Common myeloid progenitor, CD34-positive (primary cell): ENCODE data around the gene ALDH3B2.

Source experiments
- CTCF ChIA-PET: fragments of 350-600 bp; sonication (Branson Sonifier 250); formaldehyde crosslinking; loops from one replicate; lab custom pipeline; 2021; ENCODE audit warnings: antibody characterized with exemption; lab: Charles Lee
- POLR2A ChIA-PET: fragments of 350-600 bp; sonication (Branson Sonifier 250); formaldehyde crosslinking; loops from one replicate; lab custom pipeline; 2021; ENCODE audit warnings: antibody characterized with exemption; lab: Charles Lee
- DNase-seq, 3 donors: peaks; one replicate each; pipeline versions ENCODE4 v3.0.0 to v3.0.0-alpha.2; 2013
- H3K27ac ChIP-seq, 2 experiments: 1 replicate in 1 of 2; 2 replicates in 1 of 2; pipeline ENCODE4 v1.7.0; 2013; ENCODE audit warnings: inconsistent platforms in 2 of 2, low read length in 2 of 2, mild to moderate bottlenecking in 2 of 2, low read depth in 1 of 2, moderate library complexity in 1 of 2; ENCODE audit not compliant: severe bottlenecking in 2 of 2, insufficient read depth in 1 of 2, poor library complexity in 1 of 2
- H3K27me3 ChIP-seq, 5 experiments: replicated peaks in 2 of 5; 1 replicate in 3 of 5; 2 replicates in 2 of 5; pipeline versions ENCODE4 v1.6.1 to v1.7.0; 2013; ENCODE audit warnings: low read length in 4 of 5, mild to moderate bottlenecking in 2 of 5, moderate library complexity in 2 of 5, inconsistent platforms in 1 of 5; ENCODE audit not compliant: insufficient read depth in 5 of 5, control insufficient read depth in 4 of 5
- H3K36me3 ChIP-seq, 4 experiments: 1 replicate in 2 of 4; 2 replicates in 2 of 4; pipeline versions ENCODE4 v1.6.1 to v1.7.0; 2013; ENCODE audit warnings: low read length in 3 of 4, control low read depth in 1 of 4, mild to moderate bottlenecking in 1 of 4; ENCODE audit not compliant: control insufficient read depth in 4 of 4, insufficient read depth in 4 of 4
- H3K4me1 ChIP-seq, 4 experiments: 1 replicate in 3 of 4; 2 replicates in 1 of 4; pipeline versions ENCODE4 v1.6.1 to v1.7.1; 2013; ENCODE audit warnings: low read length in 3 of 4, mild to moderate bottlenecking in 3 of 4, control low read depth in 1 of 4, inconsistent platforms in 1 of 4, moderate library complexity in 1 of 4; ENCODE audit not compliant: control insufficient read depth in 4 of 4, insufficient read depth in 4 of 4; ENCODE audit errors: control extremely low read depth in 1 of 4
- H3K4me3 ChIP-seq, 7 experiments: 1 replicate in 4 of 7; 2 replicates in 3 of 7; pipeline versions ENCODE4 v1.5.1 to v1.7.0; 2013; ENCODE audit warnings: mild to moderate bottlenecking in 7 of 7, low read length in 6 of 7, moderate library complexity in 6 of 7, inconsistent platforms in 2 of 7, low read depth in 2 of 7, control low read depth in 1 of 7; ENCODE audit not compliant: insufficient read depth in 4 of 7, control insufficient read depth in 1 of 7; ENCODE audit errors: extremely low read depth in 1 of 7
- H3K9me3 ChIP-seq, 5 experiments: 1 replicate in 4 of 5; 2 replicates in 1 of 5; pipeline versions ENCODE4 v1.6.1 to v1.7.1; 2013; ENCODE audit warnings: low read length in 4 of 5, mild to moderate bottlenecking in 2 of 5, inconsistent platforms in 1 of 5, low read depth in 1 of 5, moderate library complexity in 1 of 5; ENCODE audit not compliant: control insufficient read depth in 4 of 5, insufficient read depth in 2 of 5; ENCODE audit errors: control extremely low read depth in 1 of 5
- WGBS: methylation state at CpG from one replicate; pipeline ENCODE4 v1.1.5; 2013; ENCODE audit not compliant: insufficient coverage; 5-methylcytosine and 5-hydroxymethylcytosine counted together

ALDH3B2 gene

GRCh38 chr11:67642173-67643120, 32.0 kb downstream of the ALDH3B2 start:
- POLR2A ChIA-PET, result no interaction called here
- CTCF ChIA-PET, result interaction anchor here (1.3 to 11.8 kb wide), 4 partner anchors 9 to 48 kb away, joined by 3 to 169 read pairs (median 54); partner anchors contain the start of genes NUDT8 and TBX10
- H3K9me3 ChIP-seq, result peaks cover 0 to 4% (median 0%) of the 10 kb centered on the region in 5 experiments
- DNase-seq, result no peak
- no peaks in the 10 kb centered on the region for H3K36me3 ChIP-seq
- H3K4me3 ChIP-seq, result no peak overlapping the region
- H3K4me1 ChIP-seq, result peaks cover 1 to 34% (median 25%) of the 10 kb centered on the region in 4 experiments
- WGBS, result 97% methylated on average over 14 of the region's 15 CpGs
- H3K27ac ChIP-seq, result no peak overlapping the region
- H3K27me3 ChIP-seq, result no peaks in the 10 kb centered on the region

- H3K27ac ChIP-seq, result no peak overlapping the region
- no peak overlapping the region for H3K4me3 ChIP-seq
- no peaks in the 10 kb centered on the region for H3K36me3 ChIP-seq
- no peaks in the 10 kb centered on the region for H3K27me3 ChIP-seq
- 97% methylated on average over 19 of the region's 28 CpGs for WGBS
- POLR2A ChIA-PET, result no interaction called here
- no peak for DNase-seq
- H3K9me3 ChIP-seq, result peaks cover 0 to 4% (median 0%) of the 10 kb centered on the region in 5 experiments
- CTCF ChIA-PET, result interaction anchor here (1.2 to 16.8 kb wide), 4 partner anchors 6 to 17 kb away, joined by 4 to 169 read pairs (median 54); partner anchors contain the start of gene ACY3
- peaks cover 0 to 25% (median 16%) of the 10 kb centered on the region in 4 experiments for H3K4me1 ChIP-seq
These were observed 32.9 kb downstream of the ALDH3B2 start for GRCh38 chr11:67641338-67642172.

GRCh38 chr11:67640758-67641337, 33.6 kb downstream of the ALDH3B2 start:
- H3K4me3 ChIP-seq, result no peak overlapping the region
- ChIA-PET POLR2A (no interaction called here), CTCF (interaction anchor here (1.2 to 16.8 kb wide), 3 partner anchors 7 to 18 kb away, joined by 4 to 169 read pairs (median 7); partner anchors contain the start of gene ACY3)
- DNase-seq, result no peak
- H3K4me1 ChIP-seq, result peaks cover 0 to 18% (median 9%) of the 10 kb centered on the region in 4 experiments
- H3K36me3 ChIP-seq, result no peaks in the 10 kb centered on the region
- peaks cover 0 to 4% (median 0%) of the 10 kb centered on the region in 5 experiments for H3K9me3 ChIP-seq
- no peaks in the 10 kb centered on the region for H3K27me3 ChIP-seq
- WGBS, result 100% methylated on average over 7 of the region's 12 CpGs
- no peak overlapping the region for H3K27ac ChIP-seq

GRCh38 chr11:67640021-67640757, 34.2 kb downstream of the ALDH3B2 start:
- ChIA-PET CTCF (interaction anchor here (1.2 to 16.8 kb wide), 6 partner anchors 8 to 25 kb away, joined by 3 to 169 read pairs (median 6); partner anchors contain the start of gene ACY3), POLR2A (no interaction called here)
- H3K36me3 ChIP-seq, result no peaks in the 10 kb centered on the region
- H3K27ac ChIP-seq, result no peak overlapping the region
- peaks cover 0 to 11% (median 4%) of the 10 kb centered on the region in 4 experiments for H3K4me1 ChIP-seq
- WGBS, result 61% methylated on average over 22 of the region's 23 CpGs
- H3K4me3 ChIP-seq, result no peak overlapping the region
- DNase-seq, result peak; percentile 63 to 74 (median 73)
- no peaks in the 10 kb centered on the region for H3K27me3 ChIP-seq
- peaks cover 0 to 4% (median 0%) of the 10 kb centered on the region in 5 experiments for H3K9me3 ChIP-seq

GRCh38 chr11:67639438-67639859, 35.0 kb downstream of the ALDH3B2 start, which contains the start of gene TBX10:
Gene TBX10, minus strand, starts transcription at chr11:67639763. Its CDS starts 291 bp downstream, at chr11:67639472.
- no peak within 1 kb of the TSS for H3K27ac ChIP-seq
- H3K4me3 ChIP-seq, result no peak within 1 kb of the TSS
- ChIA-PET CTCF (interaction anchor here (1.4 to 16.8 kb wide), 6 partner anchors 9 to 26 kb away, joined by 3 to 169 read pairs (median 6); partner anchors contain the start of gene ACY3), POLR2A (no interaction called here)
- 98% methylated on average over 15 of the region's 18 CpGs for WGBS
- H3K4me1 ChIP-seq, result peaks cover 0 to 4% (median 2%) of the 10 kb centered on the region in 4 experiments
- H3K27me3 ChIP-seq, result no peaks in the 10 kb centered on the region
- H3K36me3 ChIP-seq, result no peaks in the 10 kb centered on the region
- H3K9me3 ChIP-seq, result peaks cover 0 to 4% (median 0%) of the 10 kb centered on the region in 5 experiments
- DNase-seq, result no peak
